Cardiac muscle cell (in vitro differentiated cells and primary cell): ENCODE measurements around the gene ATP13A5. TPM values are rescaled to one million over a fixed set of nuclear protein-coding genes. Genes with fewer than 3 reads are reported as not detected.

Experiments used
- DNase-seq, 2 donors: peaks; one replicate each; pipeline versions ENCODE4 v3.0.0 to v3.0.0-alpha.2; 2010 to 2017; ENCODE audit warnings: low read depth in 1 of 2, low spot score in 1 of 2
- H3K27ac ChIP-seq: fragments of 200-600 bp; sonication (generic); 2 replicates; pipeline ENCODE4 v1.5.1; 2016
- H3K27me3 ChIP-seq: fragments of 200-600 bp; sonication (generic); 2 replicates; pipeline ENCODE4 v1.6.0; 2016; ENCODE audit warnings: control low read depth
- H3K36me3 ChIP-seq: fragments of 200-600 bp; sonication (generic); 2 replicates; pipeline ENCODE4 v1.5.1; 2016; ENCODE audit warnings: control low read depth
- H3K4me1 ChIP-seq: fragments of 200-600 bp; sonication (generic); 2 replicates; pipeline ENCODE4 v1.8.1; 2017; ENCODE audit warnings: low read depth, mild to moderate bottlenecking, mixed run types
- H3K4me3 ChIP-seq: fragments of 200-600 bp; sonication (generic); 2 replicates; pipeline ENCODE4 v1.5.1; 2016; ENCODE audit warnings: mild to moderate bottlenecking
- H3K9me3 ChIP-seq: fragments of 200-600 bp; sonication (generic); 2 replicates; pipeline ENCODE4 v1.5.1; 2017; ENCODE audit warnings: low read depth, mild to moderate bottlenecking, control low read depth
- CTCF ChIP-seq: IDR thresholded peaks from 2 replicates; pipeline ENCODE4 v1.5.1; 2012; ENCODE audit warnings: low read depth, mild to moderate bottlenecking, low read length
- polyA plus RNA-seq: library from polyadenylated mRNA; unstranded; fragments of >200 nt; fragmentation: Nextera tagmentation; extraction: Ambion mirVana; gene quantifications from 2 replicates; pipeline ENCODE4 v1.2.1, GENCODE V29; 2016
- total RNA-seq: library from RNA; depleted of rRNA; stranded (reverse); fragments of >200 nt; gene quantifications from 2 replicates; pipeline ENCODE4 v1.2.3, GENCODE V29; 2016

ATP13A5 gene
- total and polyA plus RNA-seq, 2 experiments from 2014 or later = 0.16 TPM; not detected in 1

GRCh38 chr3:193346259-193346658 is 32.3 kb downstream of the ATP13A5 start:
- Histone ChIP-seq H3K27ac (no peak overlapping the region), H3K27me3 (no peaks in the 10 kb centered on the region), H3K4me1 (peaks cover 24% of the 10 kb centered on the region), H3K9me3 (no peaks in the 10 kb centered on the region), H3K36me3 (no peaks in the 10 kb centered on the region), H3K4me3 (no peak overlapping the region)
- TF ChIP-seq CTCF = no peak
- no peak for DNase-seq

DNA sequence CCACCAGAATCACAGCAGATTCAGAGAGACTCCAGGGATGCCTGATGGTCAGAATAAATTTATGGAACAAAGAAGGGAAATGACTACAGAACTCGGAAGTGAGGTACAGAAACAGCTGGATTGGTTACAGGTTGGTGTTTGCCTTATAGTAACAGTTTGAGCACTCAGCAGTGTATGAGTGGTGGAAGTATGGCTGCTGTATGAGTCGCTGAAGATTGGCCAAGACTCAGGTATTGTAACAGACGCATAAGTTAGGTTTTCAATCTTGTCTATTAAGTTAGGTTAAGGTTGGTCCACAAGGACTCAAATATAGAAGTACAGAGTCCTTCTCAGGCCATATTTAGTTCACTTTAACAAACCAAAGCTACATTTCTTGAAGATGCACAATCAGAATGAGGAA is 33.1 kb downstream of the ATP13A5 start:
- peaks cover 20% of the 10 kb centered on the region for H3K4me1 ChIP-seq
- no peaks in the 10 kb centered on the region for H3K9me3 ChIP-seq
- no peak for DNase-seq
- no peaks in the 10 kb centered on the region for H3K36me3 ChIP-seq
- no peak for TF ChIP-seq CTCF
- no peak overlapping the region for H3K27ac ChIP-seq
- no peak overlapping the region for H3K4me3 ChIP-seq
- H3K27me3 ChIP-seq = no peaks in the 10 kb centered on the region

- Histone ChIP-seq H3K36me3 (no peaks in the 10 kb centered on the region), H3K4me3 (no peak overlapping the region), H3K4me1 (peaks cover 20% of the 10 kb centered on the region), H3K27me3 (no peaks in the 10 kb centered on the region), H3K9me3 (no peaks in the 10 kb centered on the region), H3K27ac (no peak overlapping the region)
- no peak for TF ChIP-seq CTCF
- DNase-seq = no peak
Observed at GRCh38 chr3:193344486-193344885, 34.1 kb downstream of the ATP13A5 start.

- TF ChIP-seq CTCF = no peak
- no peaks in the 10 kb centered on the region for H3K36me3 ChIP-seq
- no peaks in the 10 kb centered on the region for H3K9me3 ChIP-seq
- peaks cover 20% of the 10 kb centered on the region for H3K4me1 ChIP-seq
- H3K27ac ChIP-seq = no peak overlapping the region
- no peak overlapping the region for H3K4me3 ChIP-seq
- no peaks in the 10 kb centered on the region for H3K27me3 ChIP-seq
- no peak for DNase-seq
Observed at GRCh38 chr3:193343726-193344222, 34.8 kb downstream of the ATP13A5 start.

DNA sequence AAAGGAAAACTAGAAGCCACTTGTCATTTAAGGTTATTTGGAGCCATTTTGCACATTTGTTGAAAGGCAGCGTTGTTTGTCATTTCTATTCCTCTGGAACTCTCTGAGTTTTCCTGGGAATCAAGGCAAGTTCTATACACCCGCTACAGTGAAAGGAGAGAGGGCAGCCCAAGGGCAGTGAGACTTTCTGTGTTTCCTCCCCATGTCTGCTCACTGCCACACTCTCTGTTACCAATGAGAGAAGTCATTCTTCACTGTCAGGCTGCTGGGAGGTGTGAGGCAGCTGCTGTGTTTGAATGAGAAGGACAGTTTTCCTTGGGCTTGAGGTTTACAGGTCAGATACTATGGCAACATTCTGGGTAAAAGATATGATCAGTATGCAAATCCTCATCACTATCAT is 36.0 kb downstream of the ATP13A5 start:
- TF ChIP-seq CTCF = no peak
- H3K36me3 ChIP-seq = no peaks in the 10 kb centered on the region
- no peaks in the 10 kb centered on the region for H3K9me3 ChIP-seq
- peaks cover 12% of the 10 kb centered on the region for H3K4me1 ChIP-seq
- H3K27ac ChIP-seq = peak overlapping the region; percentile 60
- no peak overlapping the region for H3K4me3 ChIP-seq
- no peaks in the 10 kb centered on the region for H3K27me3 ChIP-seq
- peak in 1 of 2 donors; percentile 78 for DNase-seq

DNA sequence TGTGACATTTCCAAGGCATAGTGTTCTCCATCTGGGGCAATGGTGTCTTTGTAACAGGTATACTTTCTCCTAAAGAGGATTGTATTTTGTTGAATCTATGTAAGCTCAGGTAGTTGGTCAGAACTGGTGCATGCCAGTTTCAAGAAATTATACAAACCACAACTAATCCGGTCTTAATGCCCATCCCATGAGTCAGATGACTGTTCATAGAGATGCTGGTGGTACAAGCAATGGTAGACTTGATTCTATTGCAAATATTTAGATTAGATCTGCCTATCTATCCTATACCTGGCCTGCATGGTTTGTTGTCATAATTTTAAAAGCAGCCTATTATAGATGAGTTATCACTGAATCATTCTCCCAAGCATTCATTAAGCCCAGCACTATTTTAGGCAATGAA is 43.5 kb downstream of the ATP13A5 start:
- Histone ChIP-seq H3K27ac (no peak overlapping the region), H3K4me1 (peaks cover 8% of the 10 kb centered on the region), H3K36me3 (no peaks in the 10 kb centered on the region), H3K4me3 (no peak overlapping the region), H3K27me3 (no peaks in the 10 kb centered on the region), H3K9me3 (no peaks in the 10 kb centered on the region)
- no peak for DNase-seq
- TF ChIP-seq CTCF = no peak
